AG10803 (cell line): ENCODE results near the gene SAMD4A.

Experiments
- DNase-seq: peaks from one replicate; pipeline ENCODE4 v3.0.0; 2010; ENCODE audit warnings: low read depth
- H3K4me3 ChIP-seq: 2 replicates; pipeline ENCODE4 v1.5.1; 2011; ENCODE audit warnings: mild to moderate bottlenecking, low read length, control low read depth
- TF ChIP-seq, protein P1 (sequence below): conservative IDR thresholded peaks from 2 replicates; pipeline ENCODE4 v1.5.1; 2011; ENCODE audit warnings: mild to moderate bottlenecking, low read length, control low read depth, inconsistent platforms

The SAMD4A gene

DNA sequence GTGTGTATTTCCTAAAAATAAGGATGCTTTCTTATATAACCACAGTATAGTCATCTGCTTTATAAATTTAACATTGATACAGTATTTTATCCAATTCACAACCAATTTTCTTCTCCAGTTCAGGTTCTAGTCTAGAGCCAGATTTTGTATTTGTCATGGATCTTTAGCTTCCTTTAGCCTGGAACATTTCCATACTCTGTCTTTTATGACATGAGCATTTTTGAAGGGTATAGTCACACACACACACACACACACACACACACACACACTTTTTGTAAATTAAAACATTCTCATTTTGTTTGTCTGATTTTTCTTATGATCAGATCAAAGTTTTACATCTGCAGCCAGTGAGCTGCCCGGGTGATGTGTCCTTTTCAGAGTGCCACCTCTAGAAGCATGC, 31.8 kb upstream of the SAMD4A start:
- TF ChIP-seq, protein P1, sequence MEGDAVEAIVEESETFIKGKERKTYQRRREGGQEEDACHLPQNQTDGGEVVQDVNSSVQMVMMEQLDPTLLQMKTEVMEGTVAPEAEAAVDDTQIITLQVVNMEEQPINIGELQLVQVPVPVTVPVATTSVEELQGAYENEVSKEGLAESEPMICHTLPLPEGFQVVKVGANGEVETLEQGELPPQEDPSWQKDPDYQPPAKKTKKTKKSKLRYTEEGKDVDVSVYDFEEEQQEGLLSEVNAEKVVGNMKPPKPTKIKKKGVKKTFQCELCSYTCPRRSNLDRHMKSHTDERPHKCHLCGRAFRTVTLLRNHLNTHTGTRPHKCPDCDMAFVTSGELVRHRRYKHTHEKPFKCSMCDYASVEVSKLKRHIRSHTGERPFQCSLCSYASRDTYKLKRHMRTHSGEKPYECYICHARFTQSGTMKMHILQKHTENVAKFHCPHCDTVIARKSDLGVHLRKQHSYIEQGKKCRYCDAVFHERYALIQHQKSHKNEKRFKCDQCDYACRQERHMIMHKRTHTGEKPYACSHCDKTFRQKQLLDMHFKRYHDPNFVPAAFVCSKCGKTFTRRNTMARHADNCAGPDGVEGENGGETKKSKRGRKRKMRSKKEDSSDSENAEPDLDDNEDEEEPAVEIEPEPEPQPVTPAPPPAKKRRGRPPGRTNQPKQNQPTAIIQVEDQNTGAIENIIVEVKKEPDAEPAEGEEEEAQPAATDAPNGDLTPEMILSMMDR: no peak

DNA sequence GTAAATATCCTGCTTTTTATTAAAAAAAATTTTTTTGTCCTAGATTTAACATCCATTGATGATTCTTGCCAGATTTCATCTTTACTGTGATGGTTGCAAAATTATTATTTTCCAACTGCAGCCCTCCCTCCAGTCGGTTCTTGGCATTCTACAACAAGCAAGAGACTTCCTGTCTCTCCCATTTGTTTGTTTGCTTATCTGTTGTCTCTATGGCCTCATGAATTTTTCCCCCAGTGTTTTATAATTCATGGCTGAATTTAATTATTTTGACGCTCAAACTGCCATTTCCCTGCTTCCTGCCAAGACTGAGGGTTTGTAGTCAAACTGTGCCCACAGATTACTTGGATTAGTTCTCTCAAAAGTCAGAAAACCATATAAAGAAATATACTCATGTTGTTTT, 31.3 kb upstream of the SAMD4A start:
- DNase-seq: peak; percentile 31
- no peak overlapping the region for H3K4me3 ChIP-seq
- TF ChIP-seq, protein P1: no peak

More for the DNA sequence above, 31.8 kb upstream of the SAMD4A start:
- H3K4me3 ChIP-seq: no peak overlapping the region
- peak; percentile 58 for DNase-seq

DNA sequence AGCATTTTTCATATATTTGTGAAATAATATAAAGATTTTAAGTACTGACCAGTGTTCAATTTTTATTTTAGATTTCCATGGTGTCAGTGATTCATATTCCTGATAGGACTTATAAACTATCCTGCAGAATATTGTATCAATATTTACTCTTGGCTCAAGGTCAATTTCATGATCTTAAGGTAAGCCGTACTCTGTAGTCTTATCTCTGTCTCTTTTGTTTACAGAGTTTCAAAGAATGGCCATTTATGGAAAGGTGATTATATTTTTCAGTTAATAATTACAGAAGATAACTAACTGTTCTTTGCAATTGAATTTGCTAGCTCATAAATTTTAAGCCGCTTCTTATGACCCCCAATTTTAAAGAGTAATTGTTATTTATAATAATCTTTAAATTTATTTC, 29.3 kb upstream of the SAMD4A start:
- no peak for DNase-seq
- TF ChIP-seq, protein P1: no peak

GRCh38 chr14:54538055-54538454, 28.9 kb upstream of the SAMD4A start:
- no peak overlapping the region for H3K4me3 ChIP-seq
- TF ChIP-seq, protein P1: no peak
- DNase-seq: no peak

More for the DNA sequence above, 29.3 kb upstream of the SAMD4A start:
- no peak overlapping the region for H3K4me3 ChIP-seq

GRCh38 chr14:54547583-54547982, 19.3 kb upstream of the SAMD4A start:
- TF ChIP-seq, protein P1: no peak
- no peak overlapping the region for H3K4me3 ChIP-seq
- DNase-seq: no peak

- no peak for DNase-seq
- TF ChIP-seq, protein P1: no peak
- no peak overlapping the region for H3K4me3 ChIP-seq
Measured at GRCh38 chr14:54548491-54548890, 18.4 kb upstream of the SAMD4A start.

DNA sequence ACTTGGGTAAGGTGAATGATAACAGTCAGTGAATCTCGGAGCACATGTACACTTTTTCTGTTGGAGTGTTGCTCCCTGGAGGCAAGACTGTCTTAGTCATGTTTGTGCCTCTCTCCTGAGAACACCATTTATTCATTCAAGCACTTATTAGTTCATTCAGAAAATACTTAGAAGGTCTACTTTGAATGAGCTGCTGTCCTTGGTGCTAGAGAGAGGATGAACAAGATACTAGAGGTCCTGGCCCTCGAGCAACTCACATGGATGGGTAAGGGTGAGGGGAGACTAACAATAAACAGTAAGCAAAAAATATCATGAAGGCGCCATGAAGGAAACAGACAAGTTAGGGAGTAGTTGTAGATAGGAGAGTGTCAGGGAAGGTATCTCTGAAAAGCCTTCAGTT, 17.1 kb upstream of the SAMD4A start:
- DNase-seq: no peak
- H3K4me3 ChIP-seq: no peak overlapping the region
- TF ChIP-seq, protein P1: no peak
